ENCODE data around the gene C18orf63. TPM values are rescaled to one million over a fixed set of nuclear protein-coding genes. Genes with fewer than 3 reads are reported as not detected.

Gene C18orf63
- total RNA-seq, 1 experiment from 2014 or later: not detected

GRCh38 chr18:74316257-74317170, 875 bp downstream of the C18orf63 start:
- no peaks in the 10 kb centered on the region for H3K27me3 ChIP-seq (ENCODE audit: insufficient read depth, low read length)
- DNase-seq (ENCODE audit: low read depth, low spot score) (no peak), ATAC-seq (peak; percentile 54; the same call in 1 of the 2 replicates)
- no peak overlapping the region for H3K27ac ChIP-seq (ENCODE audit: low read depth, low read length)
- no peak overlapping the region for H2AFZ ChIP-seq (ENCODE audit: low read depth, low read length, poor library complexity, severe bottlenecking)
- no peaks in the 10 kb centered on the region for H4K20me1 ChIP-seq (ENCODE audit: insufficient read depth)
- no peaks in the 10 kb centered on the region for H3K9me2 ChIP-seq (ENCODE audit: insufficient read depth)
- ChIA-PET CTCF (no interaction called here), POLR2A (no interaction called here), RAD21 (ENCODE audit: low non-redundant PET in 1 of 2, low total read pairs in 2 of 2, uncharacterized antibody in 2 of 2, unreplicated experiment in 2 of 2) (no interaction called here)
- no peak overlapping the region for H3K4me3 ChIP-seq (replicated peaks in 1 of 2; ENCODE audit: low read depth in 1 of 2, low read length in 2 of 2)
- peak overlapping the region; percentile 2; the same call in 1 of the 2 replicates for H3K4me2 ChIP-seq (ENCODE audit: low read length)
- H3K9ac ChIP-seq (ENCODE audit: low read length): no peak overlapping the region
- H3K4me1 ChIP-seq (ENCODE audit: control insufficient read depth in 1 of 2, insufficient read depth in 2 of 2, low read length in 2 of 2): peaks cover 0 to 7% of the 10 kb centered on the region in 2 experiments; a peak in 1 of 4 replicates
- no TSS peak for BruUV-seq (replicated peaks)
- TF ChIP-seq FOSL1 (IDR thresholded peaks at IDR 0.05; ENCODE audit: low read depth) (no peak), CEBPB (IDR thresholded peaks at IDR 0.05; ENCODE audit: low read depth) (no peak), RAD21 (IDR thresholded peaks at IDR 0.05; ENCODE audit: low read depth) (no peak), ZBTB33 (IDR thresholded peaks at IDR 0.05; ENCODE audit: extremely low read depth, insufficient replicate concordance, low read length) (no peak), SP1 (IDR thresholded peaks at IDR 0.05; ENCODE audit: low read depth) (no peak), CBX3 (IDR thresholded peaks at IDR 0.05; ENCODE audit: low read depth) (no peak), ZFX (IDR thresholded peaks at IDR 0.05) (no peak), EZH2 (IDR thresholded peaks at IDR 0.05) (no peak), ELF1 (IDR thresholded peaks at IDR 0.05; ENCODE audit: borderline replicate concordance, low read depth) (no peak), EZH2phosphoT487 (IDR thresholded peaks at IDR 0.05; ENCODE audit: borderline replicate concordance) (no peak), ATF3 (IDR thresholded peaks at IDR 0.05) (no peak)
- H3K9me3 ChIP-seq (ENCODE audit: control insufficient read depth in 1 of 2, insufficient read depth in 1 of 2, low read depth in 1 of 2, low read length in 2 of 2): no peaks in the 10 kb centered on the region; a peak in 1 of 4 replicates
- intact Hi-C loops (cut with micrococcal nuclease): no loop called here
- no peaks in the 10 kb centered on the region for H3K79me2 ChIP-seq (ENCODE audit: insufficient read depth, low read length)
- no peaks in the 10 kb centered on the region for H3K36me3 ChIP-seq (ENCODE audit: control insufficient read depth in 1 of 2, insufficient read depth in 2 of 2, low read length in 2 of 2)

Measured in HCT116 (cell line).